GM13976 (cell line): ENCODE measurements around the gene TMEM126A.

Source experiments
- DNase-seq: peaks from one replicate; pipeline ENCODE4 v3.0.0; 2012; ENCODE audit warnings: low spot score
- in situ Hi-C: fragments of 300-500 bp; cut with MboI; formaldehyde crosslinking; loops from one replicate; pipeline ENCODE4 v1.12.0; 2022; ENCODE audit warnings: low sequenced_read_pairs, mixed read lengths, inconsistent platforms; ENCODE audit not compliant: unreplicated experiment
- TF ChIP-seq, protein P1 (sequence below): IDR thresholded peaks from 2 replicates; pipeline ENCODE4 v1.5.1; 2012; ENCODE audit warnings: borderline replicate concordance, mild to moderate bottlenecking; ENCODE audit not compliant: insufficient read depth; ENCODE audit errors: extremely low read depth, missing control alignments, control extremely low read depth

The TMEM126A gene

DNA sequence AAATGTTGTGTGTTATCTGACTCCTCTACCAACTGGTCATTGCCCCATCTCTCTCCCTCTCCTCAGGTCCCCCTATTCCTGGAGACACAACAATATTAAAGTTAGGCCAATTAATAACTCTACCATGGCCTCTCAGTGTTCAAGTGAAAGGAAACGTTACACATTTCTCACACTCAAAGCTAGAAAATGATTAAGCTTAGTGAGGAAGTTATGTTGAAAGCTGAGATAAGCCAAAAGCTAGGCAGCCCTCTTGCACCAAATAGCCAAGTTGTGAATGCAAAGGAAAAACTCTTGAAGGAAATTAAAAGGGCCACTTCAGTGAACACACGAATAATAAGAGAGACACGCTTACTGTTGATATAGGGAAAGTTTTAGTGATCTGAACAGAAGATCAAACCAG is 27.5 kb upstream of the TMEM126A start:
- TF ChIP-seq, protein P1, sequence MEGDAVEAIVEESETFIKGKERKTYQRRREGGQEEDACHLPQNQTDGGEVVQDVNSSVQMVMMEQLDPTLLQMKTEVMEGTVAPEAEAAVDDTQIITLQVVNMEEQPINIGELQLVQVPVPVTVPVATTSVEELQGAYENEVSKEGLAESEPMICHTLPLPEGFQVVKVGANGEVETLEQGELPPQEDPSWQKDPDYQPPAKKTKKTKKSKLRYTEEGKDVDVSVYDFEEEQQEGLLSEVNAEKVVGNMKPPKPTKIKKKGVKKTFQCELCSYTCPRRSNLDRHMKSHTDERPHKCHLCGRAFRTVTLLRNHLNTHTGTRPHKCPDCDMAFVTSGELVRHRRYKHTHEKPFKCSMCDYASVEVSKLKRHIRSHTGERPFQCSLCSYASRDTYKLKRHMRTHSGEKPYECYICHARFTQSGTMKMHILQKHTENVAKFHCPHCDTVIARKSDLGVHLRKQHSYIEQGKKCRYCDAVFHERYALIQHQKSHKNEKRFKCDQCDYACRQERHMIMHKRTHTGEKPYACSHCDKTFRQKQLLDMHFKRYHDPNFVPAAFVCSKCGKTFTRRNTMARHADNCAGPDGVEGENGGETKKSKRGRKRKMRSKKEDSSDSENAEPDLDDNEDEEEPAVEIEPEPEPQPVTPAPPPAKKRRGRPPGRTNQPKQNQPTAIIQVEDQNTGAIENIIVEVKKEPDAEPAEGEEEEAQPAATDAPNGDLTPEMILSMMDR, result no peak
- in situ Hi-C loops, result no loop called here
- DNase-seq, result no peak

- TF ChIP-seq, protein P1, result no peak
- in situ Hi-C loops, result no loop called here
- no peak for DNase-seq
Measured at GRCh38 chr11:85626496-85626895, 21.3 kb upstream of the TMEM126A start.

DNA sequence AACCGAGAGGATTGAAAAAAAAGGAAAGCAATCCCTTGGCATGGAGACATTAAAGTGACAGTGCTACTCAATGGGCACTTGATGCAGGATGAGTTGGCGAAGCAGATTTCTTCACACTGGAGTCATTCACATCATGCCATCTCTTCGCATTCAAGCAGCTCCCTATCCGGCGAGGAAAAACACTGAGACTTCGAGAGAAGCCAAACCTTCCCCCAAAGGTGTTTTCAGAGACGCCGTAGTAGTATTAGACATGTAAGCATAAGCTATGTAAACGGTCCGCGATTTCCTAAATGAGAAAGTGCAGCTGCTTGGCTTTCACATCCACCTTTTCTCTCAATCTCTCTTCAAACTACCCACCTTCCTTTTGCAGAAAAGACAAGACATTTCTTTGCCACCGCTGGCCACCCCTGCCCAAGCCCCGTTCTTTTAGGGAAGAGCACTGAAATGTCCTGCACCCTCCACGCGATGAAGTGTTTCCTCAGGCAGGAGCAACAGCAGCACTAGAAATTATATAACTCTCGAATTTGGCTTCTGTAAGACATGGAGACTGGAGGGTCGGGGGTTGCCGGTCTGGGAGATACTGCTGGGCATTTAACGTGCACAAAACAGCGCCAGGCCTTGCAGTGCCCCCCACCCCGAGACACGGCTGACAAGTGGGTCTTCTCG is 20.3 kb upstream of the TMEM126A start, which contains the start of gene DLG2:
Gene DLG2, minus strand, starts transcription at position 13 of the 666 bp plus-strand sequence.
- peak; percentile 6 for DNase-seq
- in situ Hi-C loops, result no loop called here
- TF ChIP-seq, protein P1, result no peak

DNA sequence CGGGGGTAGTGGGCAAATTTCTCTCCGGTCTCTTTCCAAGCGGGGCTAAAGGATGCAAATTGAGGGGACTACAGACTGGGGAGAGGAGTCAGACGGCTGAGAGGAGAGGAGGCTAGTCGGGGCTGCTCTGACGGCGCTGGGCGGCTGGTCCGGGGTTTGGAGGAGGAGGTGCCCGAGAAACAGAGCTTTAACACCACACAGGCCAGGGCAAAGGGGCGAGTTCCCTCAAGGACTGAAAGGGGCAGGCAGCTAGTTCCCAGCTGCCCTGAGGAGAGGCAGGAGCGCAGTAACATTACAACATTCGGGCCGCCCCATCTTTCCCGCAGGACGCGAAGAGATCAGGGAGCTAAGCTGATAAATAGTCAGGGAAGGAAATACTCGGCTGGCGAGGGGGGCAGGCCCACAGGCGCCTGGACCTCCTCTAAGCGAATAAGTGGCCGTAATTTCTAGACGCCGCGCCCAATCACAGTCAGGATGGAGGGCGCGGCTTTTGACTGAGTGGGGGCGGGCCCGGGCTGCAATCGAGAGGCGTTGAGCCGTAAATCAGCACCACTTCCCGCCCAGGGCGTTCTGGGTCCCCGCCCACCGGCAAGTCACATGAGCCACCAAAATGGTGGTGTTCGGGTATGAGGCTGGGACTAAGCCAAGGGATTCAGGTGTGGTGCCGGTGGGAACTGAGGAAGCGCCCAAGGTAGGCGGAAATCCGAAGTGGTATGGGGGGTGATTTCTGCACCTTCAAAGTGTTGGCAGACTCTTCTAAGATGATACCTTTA is 19.6 kb upstream of the TMEM126A start, which contains the start of gene TMEM126B:
Gene TMEM126B, plus strand, starts transcription at position 596 of the 773 bp plus-strand sequence. Its CDS starts 15 bp downstream, at position 611.
- TF ChIP-seq, protein P1, result no peak
- in situ Hi-C loops, result no loop called here
- peak; percentile 89 for DNase-seq

DNA sequence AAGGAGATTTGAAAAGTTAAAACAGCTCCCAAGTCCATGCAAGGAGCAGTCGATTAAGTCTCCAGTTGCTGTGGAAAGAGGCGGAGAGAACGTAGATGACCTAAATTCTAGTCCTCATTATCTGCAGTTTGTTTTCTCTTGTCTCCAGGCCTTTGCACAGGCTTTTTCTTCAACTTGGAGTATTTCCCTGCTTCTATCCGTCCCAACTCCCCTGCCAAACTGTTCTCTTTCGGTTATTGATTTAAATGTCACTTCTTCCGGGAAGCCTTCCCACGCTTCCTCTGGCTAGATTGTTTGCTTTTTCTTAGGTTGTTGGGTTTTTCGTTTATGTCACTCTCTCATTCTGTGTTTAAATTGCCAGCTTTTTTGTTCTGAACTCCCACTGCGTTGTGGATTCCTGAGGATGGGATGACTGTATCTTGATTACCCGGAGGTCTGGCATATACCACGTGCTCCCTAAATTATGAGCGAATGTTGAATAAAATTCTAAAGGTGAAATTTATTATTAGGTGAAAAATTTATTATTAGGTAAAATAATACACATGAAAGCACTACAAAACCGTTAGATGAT is 18.9 kb upstream of the TMEM126A start:
- in situ Hi-C loops, result no loop called here
- DNase-seq, result no peak
- TF ChIP-seq, protein P1, result no peak

GRCh38 chr11:85634747-85635146 is 13.0 kb upstream of the TMEM126A start:
- in situ Hi-C loops, result no loop called here

More at GRCh38 chr11:85634747-85635146, 13.0 kb upstream of the TMEM126A start:
- TF ChIP-seq, protein P1, result no peak
- DNase-seq, result no peak
